ENCODE data around the gene PGBD5.

The PGBD5 gene

DNA sequence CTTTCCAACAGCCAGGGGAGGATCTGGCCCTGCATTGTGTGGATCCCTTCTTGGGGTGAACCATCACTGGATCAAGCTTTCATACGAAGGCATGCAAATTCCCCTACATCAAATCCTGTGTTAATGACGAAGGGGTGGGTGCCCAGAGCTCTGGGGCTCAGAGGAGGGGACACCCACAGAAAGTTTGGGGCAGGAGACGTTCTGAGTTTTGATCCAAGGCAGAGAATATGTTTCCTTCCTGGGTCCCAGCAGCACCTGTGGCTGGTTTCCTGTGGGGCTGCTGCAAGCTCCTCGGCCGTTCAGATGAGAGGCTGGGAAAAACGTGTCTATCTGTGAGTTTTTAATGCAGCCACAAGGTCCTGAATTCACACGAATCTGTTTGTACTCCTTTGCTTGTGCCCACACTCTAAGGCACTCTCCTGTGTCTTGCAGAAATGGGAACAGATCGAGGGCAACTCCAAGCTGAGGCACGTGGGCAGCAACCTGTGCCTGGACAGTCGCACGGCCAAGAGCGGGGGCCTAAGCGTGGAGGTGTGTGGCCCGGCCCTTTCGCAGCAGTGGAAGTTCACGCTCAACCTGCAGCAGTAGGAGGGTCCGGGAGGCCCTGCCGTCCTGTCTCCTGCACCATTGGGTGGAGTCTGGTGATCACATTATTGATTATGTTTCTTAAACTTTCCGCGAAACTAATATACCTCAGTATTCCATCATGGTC is 147.1 kb downstream of the PGBD5 start:
- TF ChIP-seq, protein P1, sequence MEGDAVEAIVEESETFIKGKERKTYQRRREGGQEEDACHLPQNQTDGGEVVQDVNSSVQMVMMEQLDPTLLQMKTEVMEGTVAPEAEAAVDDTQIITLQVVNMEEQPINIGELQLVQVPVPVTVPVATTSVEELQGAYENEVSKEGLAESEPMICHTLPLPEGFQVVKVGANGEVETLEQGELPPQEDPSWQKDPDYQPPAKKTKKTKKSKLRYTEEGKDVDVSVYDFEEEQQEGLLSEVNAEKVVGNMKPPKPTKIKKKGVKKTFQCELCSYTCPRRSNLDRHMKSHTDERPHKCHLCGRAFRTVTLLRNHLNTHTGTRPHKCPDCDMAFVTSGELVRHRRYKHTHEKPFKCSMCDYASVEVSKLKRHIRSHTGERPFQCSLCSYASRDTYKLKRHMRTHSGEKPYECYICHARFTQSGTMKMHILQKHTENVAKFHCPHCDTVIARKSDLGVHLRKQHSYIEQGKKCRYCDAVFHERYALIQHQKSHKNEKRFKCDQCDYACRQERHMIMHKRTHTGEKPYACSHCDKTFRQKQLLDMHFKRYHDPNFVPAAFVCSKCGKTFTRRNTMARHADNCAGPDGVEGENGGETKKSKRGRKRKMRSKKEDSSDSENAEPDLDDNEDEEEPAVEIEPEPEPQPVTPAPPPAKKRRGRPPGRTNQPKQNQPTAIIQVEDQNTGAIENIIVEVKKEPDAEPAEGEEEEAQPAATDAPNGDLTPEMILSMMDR (conservative IDR thresholded peaks at IDR 0.05; ENCODE audit: low read length): no peak
- no peak overlapping the region for H3K4me3 ChIP-seq (ENCODE audit: low read length)
- no peak for DNase-seq (ENCODE audit: low read depth)

DNA sequence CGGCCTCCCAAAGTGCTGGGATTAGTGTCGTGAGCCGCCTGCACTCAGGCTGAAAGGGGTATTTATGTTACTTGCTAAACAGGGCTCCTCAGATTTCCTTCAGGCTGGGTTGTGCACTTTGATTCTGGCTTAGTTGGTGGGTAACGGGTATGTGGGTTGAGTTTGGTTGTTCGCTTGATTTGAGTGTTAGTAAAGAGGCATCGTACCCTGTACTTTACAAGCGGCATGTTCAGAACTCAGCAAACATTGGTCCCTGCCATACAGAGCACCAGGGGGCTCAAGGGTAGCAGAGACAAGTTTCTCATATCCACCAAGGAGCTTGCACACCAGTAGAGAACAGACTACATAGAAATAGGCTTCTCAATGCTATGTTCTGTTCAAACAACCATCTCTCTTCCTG is 147.8 kb downstream of the PGBD5 start:
- TF ChIP-seq, protein P1 (conservative IDR thresholded peaks at IDR 0.05; ENCODE audit: low read length): no peak
- H3K4me3 ChIP-seq (ENCODE audit: low read length): no peak overlapping the region
- DNase-seq (ENCODE audit: low read depth): no peak

DNA sequence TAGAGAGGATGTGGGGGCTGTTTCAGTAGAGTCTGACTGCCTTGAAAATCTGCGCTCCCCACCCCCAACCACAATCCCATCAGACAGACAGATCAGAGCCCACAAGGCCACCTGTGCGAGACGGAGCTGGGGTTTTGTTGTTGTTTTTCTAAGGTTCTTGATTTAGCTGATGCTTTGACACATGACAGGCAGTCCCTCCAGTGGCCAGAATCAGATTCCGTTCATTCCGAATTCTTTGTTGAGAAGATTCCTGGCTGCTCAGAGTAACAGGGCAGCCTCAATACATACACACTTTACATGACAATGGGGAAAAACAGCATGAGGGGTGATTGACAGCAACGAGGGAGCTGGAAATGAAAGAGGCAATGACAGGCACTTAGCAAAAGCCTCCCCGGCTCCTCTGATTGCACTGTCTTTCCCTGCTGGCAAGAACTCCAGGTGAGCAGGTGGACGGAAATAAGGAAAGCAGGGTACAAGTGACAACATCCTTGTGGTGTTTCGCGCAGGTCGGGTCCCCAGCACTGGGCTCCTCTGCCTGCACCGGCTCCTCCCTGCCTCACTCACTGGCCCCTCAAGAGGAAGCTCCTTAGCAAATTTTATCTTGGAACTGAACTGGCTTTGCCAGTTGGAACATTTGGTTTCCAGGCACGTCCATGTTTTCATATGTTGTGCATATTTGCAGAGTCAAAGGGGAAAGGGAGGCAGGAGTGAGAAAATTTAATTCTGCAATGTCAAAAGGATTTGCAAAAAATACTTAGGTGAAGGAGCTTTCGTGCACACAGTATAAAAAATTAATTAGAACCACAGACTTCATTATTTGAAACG is 148.7 kb downstream of the PGBD5 start:
- TF ChIP-seq, protein P1 (conservative IDR thresholded peaks at IDR 0.05; ENCODE audit: low read length): no peak
- no peak for DNase-seq (ENCODE audit: low read depth)
- no peak overlapping the region for H3K4me3 ChIP-seq (ENCODE audit: low read length)

DNA sequence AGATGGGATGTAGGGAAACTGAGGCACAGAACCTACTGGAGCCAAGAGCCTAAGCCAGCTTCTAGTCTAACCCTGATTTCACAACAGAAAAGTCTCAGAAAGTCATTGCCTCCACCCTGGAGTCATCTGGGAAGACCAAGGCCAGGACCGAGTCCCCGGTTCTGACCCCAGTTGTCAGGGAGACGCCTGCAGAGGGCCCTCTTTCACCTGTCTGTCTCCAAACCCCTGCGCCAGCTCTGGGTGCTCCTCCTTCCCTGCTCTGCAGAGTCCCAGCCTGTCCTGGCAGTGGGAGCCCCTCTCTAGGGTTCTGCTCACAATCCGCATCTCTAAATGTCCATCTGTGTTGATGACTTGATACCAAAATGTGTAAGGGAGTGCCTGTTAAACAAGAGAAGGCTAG is 149.7 kb downstream of the PGBD5 start:
- no peak for DNase-seq (ENCODE audit: low read depth)
- TF ChIP-seq, protein P1 (conservative IDR thresholded peaks at IDR 0.05; ENCODE audit: low read length): no peak

DNA sequence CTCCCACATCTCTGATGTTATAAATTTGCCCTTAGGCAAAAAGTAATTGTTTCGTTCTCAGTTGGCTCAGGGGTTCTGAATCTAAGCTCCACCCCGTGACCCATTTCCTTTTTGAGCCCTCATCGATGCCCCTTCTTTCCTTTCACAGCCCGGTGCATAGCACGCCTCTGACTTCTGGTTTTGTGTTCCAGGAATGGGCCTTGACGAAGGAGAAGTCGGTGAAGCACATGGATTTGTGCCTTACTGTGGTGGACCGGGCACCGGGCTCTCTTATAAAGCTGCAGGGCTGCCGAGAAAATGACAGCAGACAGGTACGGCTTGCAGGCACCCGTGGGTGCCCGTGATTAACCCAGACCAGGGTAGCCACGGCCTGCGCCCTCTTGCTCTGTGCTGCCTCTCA is 151.9 kb downstream of the PGBD5 start:
- DNase-seq (ENCODE audit: low read depth): no peak
- no peak overlapping the region for H3K4me3 ChIP-seq (ENCODE audit: low read length)
- TF ChIP-seq, protein P1 (conservative IDR thresholded peaks at IDR 0.05; ENCODE audit: low read length): no peak

More for the DNA sequence above, 149.7 kb downstream of the PGBD5 start:
- no peak overlapping the region for H3K4me3 ChIP-seq (ENCODE audit: low read length)

DNA sequence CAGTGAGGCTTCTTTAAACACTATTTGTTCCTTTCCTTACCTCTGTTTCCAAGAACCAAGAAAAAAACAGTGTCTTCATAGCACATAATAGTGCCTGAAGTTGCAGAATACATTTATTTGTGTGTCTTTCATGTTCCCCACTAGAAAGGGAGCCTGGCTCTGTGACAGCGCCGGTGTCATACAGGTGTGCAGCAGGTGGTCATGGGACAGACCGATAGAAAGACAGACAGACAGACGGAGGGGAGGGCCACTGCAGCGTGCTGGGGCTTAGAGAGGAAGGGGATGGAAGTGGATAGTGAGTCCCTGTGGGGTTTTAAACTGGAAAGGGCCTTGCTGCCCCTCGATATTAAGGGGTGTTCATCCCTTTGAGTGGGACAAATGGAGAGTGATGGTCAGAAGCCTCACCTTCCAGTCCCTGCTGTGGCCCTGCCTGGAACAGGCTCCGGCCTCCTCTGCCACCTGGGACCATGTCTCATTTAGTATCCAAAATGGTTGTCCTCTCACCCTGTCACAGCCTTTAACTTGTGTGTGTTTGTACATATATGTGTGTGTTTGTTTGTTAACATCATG is 152.9 kb downstream of the PGBD5 start:
- TF ChIP-seq, protein P1 (conservative IDR thresholded peaks at IDR 0.05; ENCODE audit: low read length): no peak
- no peak overlapping the region for H3K4me3 ChIP-seq (ENCODE audit: low read length)
- no peak for DNase-seq (ENCODE audit: low read depth)

All from AG10803 (cell line).